NT2/D1 (cell line): ENCODE results near the gene FAM227B.

Experiments used
- DNase-seq: peaks from one replicate; pipeline ENCODE4 v3.0.0-alpha.2; 2011; ENCODE audit warnings: low read depth, low spot score
- H3K27me3 ChIP-seq: 2 replicates; pipeline ENCODE4 v1.6.0; 2011; ENCODE audit warnings: mild to moderate bottlenecking; ENCODE audit not compliant: insufficient read length, insufficient read depth
- H3K36me3 ChIP-seq: 2 replicates; pipeline ENCODE4 v1.6.1; 2011; ENCODE audit warnings: mild to moderate bottlenecking, low read length, mixed read lengths; ENCODE audit not compliant: insufficient read depth, insufficient read length
- H3K4me1 ChIP-seq: 2 replicates; pipeline ENCODE4 v1.5.1; 2011; ENCODE audit not compliant: insufficient read depth, insufficient read length
- H3K4me3 ChIP-seq: 2 replicates; pipeline ENCODE4 v1.5.1; 2011; ENCODE audit warnings: low read depth; ENCODE audit not compliant: insufficient read length
- H3K9ac ChIP-seq: 2 replicates; pipeline ENCODE4 v1.6.0; 2011; ENCODE audit warnings: low read depth; ENCODE audit not compliant: insufficient read length
- H3K9me3 ChIP-seq: 2 replicates; pipeline ENCODE4 v1.5.1; 2011; ENCODE audit warnings: mild to moderate bottlenecking, low read length; ENCODE audit not compliant: insufficient read depth
- SUZ12 ChIP-seq: IDR thresholded peaks from 2 replicates; pipeline ENCODE4 v1.6.1; 2011; ENCODE audit not compliant: insufficient read length, insufficient read depth; ENCODE audit errors: extremely low read depth
- YY1 ChIP-seq: IDR thresholded peaks from 2 replicates; pipeline ENCODE4 v1.6.1; 2011; ENCODE audit not compliant: insufficient read length, insufficient read depth
- ZNF274 ChIP-seq: IDR thresholded peaks from 2 replicates; pipeline ENCODE4 v1.6.1; 2011; ENCODE audit warnings: mild to moderate bottlenecking, low read depth, low read length

The FAM227B gene

GRCh38 chr15:49297584-49297983 is 323.0 kb downstream of the FAM227B start:
- Histone ChIP-seq H3K4me3 (no peak overlapping the region), H3K9ac (no peak overlapping the region), H3K4me1 (no peaks in the 10 kb centered on the region), H3K27me3 (no peaks in the 10 kb centered on the region), H3K9me3 (no peaks in the 10 kb centered on the region), H3K36me3 (peaks cover 2% of the 10 kb centered on the region)
- no peak for DNase-seq
- TF ChIP-seq SUZ12 (no peak), YY1 (no peak), ZNF274 (no peak)

GRCh38 chr15:49296258-49296657 is 324.4 kb downstream of the FAM227B start:
- TF ChIP-seq ZNF274 = no peak
- TF ChIP-seq YY1 = no peak
- TF ChIP-seq SUZ12 = no peak
- Histone ChIP-seq H3K4me1 (no peaks in the 10 kb centered on the region), H3K9me3 (no peaks in the 10 kb centered on the region), H3K9ac (no peak overlapping the region), H3K27me3 (no peaks in the 10 kb centered on the region), H3K36me3 (peaks cover 2% of the 10 kb centered on the region), H3K4me3 (no peak overlapping the region)
- DNase-seq = no peak

- no peak for DNase-seq
- Histone ChIP-seq H3K27me3 (no peaks in the 10 kb centered on the region), H3K9ac (no peak overlapping the region), H3K4me1 (no peaks in the 10 kb centered on the region), H3K4me3 (no peak overlapping the region), H3K36me3 (peaks cover 2% of the 10 kb centered on the region), H3K9me3 (no peaks in the 10 kb centered on the region)
- no peak for TF ChIP-seq ZNF274
- no peak for TF ChIP-seq SUZ12
- no peak for TF ChIP-seq YY1
These were observed 326.7 kb downstream of the FAM227B start for GRCh38 chr15:49293941-49294340.

- TF ChIP-seq YY1 (no peak), SUZ12 (no peak), ZNF274 (no peak)
- DNase-seq = no peak
These were observed 330.4 kb downstream of the FAM227B start for GRCh38 chr15:49290191-49290590.

GRCh38 chr15:49288391-49288790 is 332.2 kb downstream of the FAM227B start:
- H3K4me1 ChIP-seq = no peaks in the 10 kb centered on the region
- H3K9ac ChIP-seq = no peak overlapping the region
- no peaks in the 10 kb centered on the region for H3K27me3 ChIP-seq
- H3K9me3 ChIP-seq = no peaks in the 10 kb centered on the region
- no peak for DNase-seq
- H3K4me3 ChIP-seq = no peak overlapping the region
- TF ChIP-seq ZNF274 (no peak), SUZ12 (no peak), YY1 (no peak)
- peaks cover 5% of the 10 kb centered on the region for H3K36me3 ChIP-seq

More at GRCh38 chr15:49290191-49290590, 330.4 kb downstream of the FAM227B start:
- Histone ChIP-seq H3K36me3 (peaks cover 2% of the 10 kb centered on the region), H3K4me3 (no peak overlapping the region), H3K4me1 (no peaks in the 10 kb centered on the region), H3K9me3 (no peaks in the 10 kb centered on the region), H3K9ac (no peak overlapping the region), H3K27me3 (no peaks in the 10 kb centered on the region)

- Histone ChIP-seq H3K4me3 (no peak overlapping the region), H3K36me3 (peaks cover 6% of the 10 kb centered on the region), H3K4me1 (no peaks in the 10 kb centered on the region), H3K9me3 (no peaks in the 10 kb centered on the region), H3K9ac (no peak overlapping the region), H3K27me3 (no peaks in the 10 kb centered on the region)
- DNase-seq = no peak
- TF ChIP-seq ZNF274 (no peak), YY1 (no peak), SUZ12 (no peak)
These were observed 333.1 kb downstream of the FAM227B start for GRCh38 chr15:49287481-49287880.

- no peak overlapping the region for H3K4me3 ChIP-seq
- H3K27me3 ChIP-seq = no peaks in the 10 kb centered on the region
- no peak overlapping the region for H3K9ac ChIP-seq
- H3K36me3 ChIP-seq = peaks cover 6% of the 10 kb centered on the region
- no peak for TF ChIP-seq ZNF274
- no peak for TF ChIP-seq YY1
- TF ChIP-seq SUZ12 = no peak
- no peak for DNase-seq
- no peaks in the 10 kb centered on the region for H3K9me3 ChIP-seq
- H3K4me1 ChIP-seq = no peaks in the 10 kb centered on the region
These were observed 333.8 kb downstream of the FAM227B start for GRCh38 chr15:49286649-49287404.
